HUES48 (cell line): ENCODE results near the gene NAA20.

Source experiments
- H3K27ac ChIP-seq: one replicate; pipeline ENCODE4 v1.7.0; 2013; ENCODE audit warnings: low read depth, low read length, inconsistent platforms
- H3K27me3 ChIP-seq: 2 replicates; pipeline ENCODE4 v1.6.1; 2013; ENCODE audit warnings: mild to moderate bottlenecking, low read length; ENCODE audit not compliant: control insufficient read depth, insufficient read depth
- H3K36me3 ChIP-seq: 2 replicates; pipeline ENCODE4 v1.6.1; 2013; ENCODE audit warnings: low read length; ENCODE audit not compliant: control insufficient read depth, insufficient read depth
- H3K4me1 ChIP-seq: 2 replicates; pipeline ENCODE4 v1.6.1; 2013; ENCODE audit warnings: mild to moderate bottlenecking, low read length; ENCODE audit not compliant: control insufficient read depth, insufficient read depth
- H3K4me3 ChIP-seq: 2 replicates; pipeline ENCODE4 v1.5.1; 2013; ENCODE audit warnings: mild to moderate bottlenecking, low read depth, low read length
- H3K9ac ChIP-seq: 2 replicates; pipeline ENCODE4 v1.6.1; 2013; ENCODE audit warnings: mild to moderate bottlenecking, low read depth, low read length, moderate library complexity
- H3K9me3 ChIP-seq: 2 replicates; pipeline ENCODE4 v1.6.1; 2013; ENCODE audit warnings: low read length; ENCODE audit not compliant: control insufficient read depth, insufficient read depth

The NAA20 gene

GRCh38 chr20:20017001-20017843 lies at the start of gene NAA20:
Gene NAA20 (plus strand): TSS chr20:20017362. CDS start chr20:20017397, 35 bp downstream.
- Histone ChIP-seq H3K4me3 (peak within 1 kb of the TSS; percentile 88), H3K9me3 (no peaks in the 10 kb centered on the region), H3K27ac (peak within 1 kb of the TSS; percentile 64), H3K36me3 (peaks cover 7% of the 10 kb centered on the region), H3K9ac (peak within 1 kb of the TSS; percentile 71), H3K27me3 (no peaks in the 10 kb centered on the region), H3K4me1 (peaks cover 13% of the 10 kb centered on the region; the same call in 1 of the 2 replicates)

- no peaks in the 10 kb centered on the region for H3K27me3 ChIP-seq
- H3K9me3 ChIP-seq, result no peaks in the 10 kb centered on the region
- no peak overlapping the region for H3K9ac ChIP-seq
- H3K36me3 ChIP-seq, result no peaks in the 10 kb centered on the region
- H3K27ac ChIP-seq, result no peak overlapping the region
- no peak overlapping the region for H3K4me3 ChIP-seq
- H3K4me1 ChIP-seq, result no peaks in the 10 kb centered on the region
These were observed 49.7 kb upstream of the NAA20 start for GRCh38 chr20:19967445-19967844.

- Histone ChIP-seq H3K27ac (no peak overlapping the region), H3K9me3 (no peaks in the 10 kb centered on the region), H3K9ac (no peak overlapping the region), H3K27me3 (no peaks in the 10 kb centered on the region), H3K4me1 (no peaks in the 10 kb centered on the region), H3K36me3 (no peaks in the 10 kb centered on the region), H3K4me3 (no peak overlapping the region)
These were observed 49.1 kb upstream of the NAA20 start for GRCh38 chr20:19968028-19968427.

GRCh38 chr20:19968466-19969073 lies 48.6 kb upstream of the NAA20 start:
- Histone ChIP-seq H3K4me3 (no peak overlapping the region), H3K27me3 (no peaks in the 10 kb centered on the region), H3K9ac (no peak overlapping the region), H3K9me3 (no peaks in the 10 kb centered on the region), H3K36me3 (no peaks in the 10 kb centered on the region), H3K4me1 (no peaks in the 10 kb centered on the region), H3K27ac (no peak overlapping the region)

- no peaks in the 10 kb centered on the region for H3K9me3 ChIP-seq
- H3K4me3 ChIP-seq, result no peak overlapping the region
- no peak overlapping the region for H3K27ac ChIP-seq
- no peaks in the 10 kb centered on the region for H3K27me3 ChIP-seq
- no peaks in the 10 kb centered on the region for H3K36me3 ChIP-seq
- H3K4me1 ChIP-seq, result no peaks in the 10 kb centered on the region
- no peak overlapping the region for H3K9ac ChIP-seq
These were observed 48.1 kb upstream of the NAA20 start for GRCh38 chr20:19969106-19969505.

GRCh38 chr20:19969507-19970255 lies 47.5 kb upstream of the NAA20 start:
- Histone ChIP-seq H3K9ac (no peak overlapping the region), H3K9me3 (no peaks in the 10 kb centered on the region), H3K27me3 (no peaks in the 10 kb centered on the region), H3K4me1 (no peaks in the 10 kb centered on the region), H3K4me3 (no peak overlapping the region), H3K27ac (no peak overlapping the region), H3K36me3 (no peaks in the 10 kb centered on the region)

- no peak overlapping the region for H3K27ac ChIP-seq
- H3K9ac ChIP-seq, result no peak overlapping the region
- no peaks in the 10 kb centered on the region for H3K27me3 ChIP-seq
- no peaks in the 10 kb centered on the region for H3K36me3 ChIP-seq
- no peak overlapping the region for H3K4me3 ChIP-seq
- no peaks in the 10 kb centered on the region for H3K9me3 ChIP-seq
- H3K4me1 ChIP-seq, result no peaks in the 10 kb centered on the region
These were observed 46.9 kb upstream of the NAA20 start for GRCh38 chr20:19970256-19970765.

GRCh38 chr20:19971116-19971515 lies 46.0 kb upstream of the NAA20 start:
- no peaks in the 10 kb centered on the region for H3K9me3 ChIP-seq
- no peak overlapping the region for H3K4me3 ChIP-seq
- no peak overlapping the region for H3K9ac ChIP-seq
- H3K4me1 ChIP-seq, result no peaks in the 10 kb centered on the region
- H3K27ac ChIP-seq, result no peak overlapping the region
- no peaks in the 10 kb centered on the region for H3K36me3 ChIP-seq
- no peaks in the 10 kb centered on the region for H3K27me3 ChIP-seq

GRCh38 chr20:19973961-19974629 lies 43.1 kb upstream of the NAA20 start:
- H3K9me3 ChIP-seq, result no peaks in the 10 kb centered on the region
- no peak overlapping the region for H3K9ac ChIP-seq
- H3K27ac ChIP-seq, result no peak overlapping the region
- no peaks in the 10 kb centered on the region for H3K27me3 ChIP-seq
- no peak overlapping the region for H3K4me3 ChIP-seq
- H3K4me1 ChIP-seq, result peaks cover 9% of the 10 kb centered on the region
- H3K36me3 ChIP-seq, result no peaks in the 10 kb centered on the region

GRCh38 chr20:19974630-19975435 lies 42.3 kb upstream of the NAA20 start:
- Histone ChIP-seq H3K36me3 (no peaks in the 10 kb centered on the region), H3K4me1 (peaks cover 9% of the 10 kb centered on the region), H3K9ac (no peak overlapping the region), H3K27ac (peak overlapping the region; percentile 4), H3K4me3 (no peak overlapping the region), H3K27me3 (no peaks in the 10 kb centered on the region), H3K9me3 (no peaks in the 10 kb centered on the region)
